H1 (cell line): Measurements from ENCODE around the gene TPSAB1. TPM values are rescaled to one million over a fixed set of nuclear protein-coding genes. Genes with fewer than 3 reads are reported as not detected.
"Not testable (repeated sequence)": the region's sequence is repeated elsewhere in the genome, so short reads cannot be mapped to it uniquely, and the experiment has no call there.

Experiments used
- CTCF ChIA-PET: fragments of 300-600 bp; sonication (Branson Sonifier 250); formaldehyde crosslinking; loops from one replicate; lab custom pipeline; 2021; ENCODE audit not compliant: partially characterized antibody; lab: Charles Lee
- POLR2A ChIA-PET: fragments of 300-600 bp; sonication (Branson Sonifier 250); formaldehyde crosslinking; loops from one replicate; lab custom pipeline; 2021; ENCODE audit warnings: inconsistent platforms; ENCODE audit not compliant: partially characterized antibody; lab: Charles Lee
- DNase-seq, 2 experiments: peaks; one replicate each; pipeline versions ENCODE4 v3.0.0 to v3.0.0-alpha.2; 2010 to 2022; ENCODE audit warnings: low spot score in 2 of 2, low read depth in 1 of 2, mixed read lengths in 1 of 2
- FAIRE-seq: peaks from 2 replicates; lab custom pipeline; 2011; peaks lifted over from hg19 to GRCh38; lab: Jason Lieb, UNC
- H2AFZ ChIP-seq: 2 replicates; pipeline ENCODE4 v1.8.1; 2012; ENCODE audit warnings: low read length, inconsistent platforms
- H2AK5ac ChIP-seq: 2 replicates; pipeline ENCODE4 v1.6.1; 2013; ENCODE audit warnings: low read depth, low read length
- H2BK120ac ChIP-seq: replicated peaks from 2 replicates; pipeline ENCODE3; 2013; ENCODE audit warnings: low read depth, low read length, inconsistent platforms
- H2BK12ac ChIP-seq: 2 replicates; pipeline ENCODE4 v1.6.1; 2013; ENCODE audit warnings: low read depth, low read length
- H2BK15ac ChIP-seq: 2 replicates; pipeline ENCODE4 v1.6.1; 2013; ENCODE audit warnings: low read length
- H2BK20ac ChIP-seq: 2 replicates; pipeline ENCODE4 v1.6.1; 2013; ENCODE audit warnings: low read length
- H2BK5ac ChIP-seq: 2 replicates; pipeline ENCODE4 v1.6.1; 2013; ENCODE audit warnings: low read depth, low read length
- H3K14ac ChIP-seq: 2 replicates; pipeline ENCODE4 v1.6.1; 2013; ENCODE audit warnings: inconsistent platforms; ENCODE audit not compliant: insufficient read length
- H3K18ac ChIP-seq: 2 replicates; pipeline ENCODE4 v1.6.1; 2013; ENCODE audit warnings: low read length; ENCODE audit errors: extremely low read depth
- H3K23ac ChIP-seq: 2 replicates; pipeline ENCODE4 v1.6.1; 2013; ENCODE audit warnings: inconsistent platforms; ENCODE audit not compliant: insufficient read length
- H3K23me2 ChIP-seq: 2 replicates; pipeline ENCODE4 v1.6.1; 2013; ENCODE audit warnings: low read depth, low read length
- H3K27ac ChIP-seq: 2 replicates; pipeline ENCODE4 v1.6.1; 2011; ENCODE audit warnings: low read depth, low read length, inconsistent platforms
- H3K27me3 ChIP-seq, 4 experiments: replicated peaks in 1 of 4; 1 replicate in 1 of 4; 2 replicates in 3 of 4; pipeline versions ENCODE4 v1.6.1 to v1.8.1; 2011 to 2013; ENCODE audit warnings: low read length in 3 of 4, mild to moderate bottlenecking in 3 of 4, inconsistent platforms in 2 of 4, mixed read lengths in 2 of 4, moderate library complexity in 1 of 4; ENCODE audit not compliant: control insufficient read depth in 3 of 4, insufficient read depth in 3 of 4; ENCODE audit errors: extremely low read depth in 1 of 4
- H3K36me3 ChIP-seq, 4 experiments: 2 replicates each; pipeline versions ENCODE4 v1.6.1 to v1.8.1; 2011 to 2013; ENCODE audit warnings: mild to moderate bottlenecking in 4 of 4, low read length in 3 of 4, moderate library complexity in 2 of 4, control low read depth in 1 of 4, inconsistent platforms in 1 of 4; ENCODE audit not compliant: insufficient read depth in 4 of 4, control insufficient read depth in 2 of 4
- H3K4ac ChIP-seq: replicated peaks from 2 replicates; pipeline ENCODE3; 2013; ENCODE audit warnings: low read length, low read depth, mixed read lengths, inconsistent platforms; ENCODE audit not compliant: insufficient read length
- H3K4me1 ChIP-seq, 4 experiments: replicated peaks in 1 of 4; 1 replicate in 1 of 4; 2 replicates in 3 of 4; pipeline versions ENCODE4 v1.6.1 to v1.8.1; 2011 to 2013; ENCODE audit warnings: low read length in 3 of 4, inconsistent platforms in 2 of 4, mixed read lengths in 1 of 4; ENCODE audit not compliant: insufficient read depth in 4 of 4, control insufficient read depth in 3 of 4
- H3K4me2 ChIP-seq, 2 experiments: 2 replicates each; pipeline versions ENCODE4 v1.6.1 to v1.8.1; 2011 to 2013; ENCODE audit warnings: low read depth in 2 of 2, low read length in 2 of 2, control low read depth in 1 of 2, inconsistent platforms in 1 of 2, mild to moderate bottlenecking in 1 of 2; ENCODE audit not compliant: insufficient read depth in 1 of 2
- H3K4me3 ChIP-seq, 4 experiments: fragments of 200-600, 300-600 bp in 1 of 4; sonication (generic), shearing (Covaris generic), sonication (Bioruptor Twin) in 1 of 4; 2 replicates each; pipeline versions ENCODE4 v1.5.1 to v1.8.1; 2011 to 2016; ENCODE audit warnings: low read length in 4 of 4, low read depth in 3 of 4, control low read depth in 2 of 4, inconsistent platforms in 2 of 4, mild to moderate bottlenecking in 2 of 4, mixed read lengths in 1 of 4, moderate library complexity in 1 of 4; ENCODE audit not compliant: insufficient read depth in 2 of 4; ENCODE audit errors: extremely low read depth in 1 of 4
- H3K56ac ChIP-seq: replicated peaks from 2 replicates; pipeline ENCODE3; 2013; ENCODE audit warnings: low read depth, mild to moderate bottlenecking, mixed read lengths, low read length, inconsistent platforms; ENCODE audit not compliant: insufficient read length
- H3K79me1 ChIP-seq: 2 replicates; pipeline ENCODE4 v1.6.1; 2013; ENCODE audit warnings: low read depth, low read length, control low read depth
- H3K79me2 ChIP-seq, 2 experiments: 2 replicates each; pipeline versions ENCODE4 v1.6.1 to v1.8.1; 2012 to 2013; ENCODE audit warnings: low read length in 2 of 2, mild to moderate bottlenecking in 2 of 2, inconsistent platforms in 1 of 2; ENCODE audit not compliant: insufficient read depth in 2 of 2, control insufficient read depth in 1 of 2
- H3K9ac ChIP-seq, 4 experiments: replicated peaks in 1 of 4; 1 replicate in 1 of 4; 2 replicates in 3 of 4; pipeline versions ENCODE4 v1.6.1 to v1.8.1; 2011 to 2013; ENCODE audit warnings: low read depth in 3 of 4, low read length in 3 of 4, control low read depth in 2 of 4, mild to moderate bottlenecking in 2 of 4, moderate library complexity in 2 of 4, inconsistent platforms in 1 of 4; ENCODE audit errors: extremely low read depth in 1 of 4
- H3K9me3 ChIP-seq, 2 experiments: 2 replicates each; pipeline versions ENCODE4 v1.6.1 to v1.8.1; 2012 to 2013; ENCODE audit warnings: mild to moderate bottlenecking in 2 of 2, moderate library complexity in 2 of 2, control low read depth in 1 of 2, inconsistent platforms in 1 of 2, low read depth in 1 of 2, low read length in 1 of 2, mixed read lengths in 1 of 2; ENCODE audit not compliant: insufficient read depth in 2 of 2
- H4K20me1 ChIP-seq, 2 experiments: replicated peaks in 1 of 2; 2 replicates each; pipeline versions ENCODE3 to v1.8.1; 2011 to 2013; ENCODE audit warnings: inconsistent platforms in 2 of 2, low read length in 2 of 2, mild to moderate bottlenecking in 1 of 2; ENCODE audit not compliant: insufficient read depth in 2 of 2, control insufficient read depth in 1 of 2
- H4K5ac ChIP-seq: 2 replicates; pipeline ENCODE4 v1.6.1; 2013; ENCODE audit warnings: low read length, low read depth, mixed read lengths, inconsistent platforms; ENCODE audit not compliant: insufficient read length
- H4K8ac ChIP-seq: 2 replicates; pipeline ENCODE4 v1.8.0; 2013; ENCODE audit warnings: mild to moderate bottlenecking, moderate library complexity, low read length, inconsistent platforms; ENCODE audit not compliant: insufficient read depth; ENCODE audit errors: extremely low read depth
- H4K91ac ChIP-seq: replicated peaks from 2 replicates; pipeline ENCODE3; 2013; ENCODE audit warnings: low read length, mixed read lengths, inconsistent platforms; ENCODE audit not compliant: insufficient read length
- WGBS, 2 experiments: shearing (Covaris generic) in 1 of 2; methylation state at CpG; one replicate each; pipeline versions ENCODE4 v1.1.6 to v1.1.7; 2013 to 2015; ENCODE audit warnings: low lambda C conversion rate in 2 of 2, mixed read lengths in 2 of 2, inconsistent platforms in 1 of 2, low coverage in 1 of 2, missing lambda C conversion rate in 1 of 2; ENCODE audit not compliant: insufficient replicate concordance in 2 of 2, insufficient coverage in 1 of 2, insufficient read length in 1 of 2; ENCODE audit errors: extremely low coverage in 1 of 2, missing lambda C conversion rate in 1 of 2; 5-methylcytosine and 5-hydroxymethylcytosine counted together
- polyA plus RNA-seq, 7 experiments: library from polyadenylated mRNA; depleted of rRNA in 3 of 7; stranded (reverse) in 5 of 7; unstranded in 2 of 7; fragments of >200 nt in 5 of 7; fragments of 200-250 nt in 2 of 7; gene quantifications; 1 replicate in 5 of 7; 2 replicates in 1 of 7; 4 replicates in 1 of 7; pipeline versions ENCODE4 v1.2.1 to v1.2.3, GENCODE V29; 2011 to 2013; ENCODE audit warnings: missing spikeins in 2 of 7, mixed read lengths in 2 of 7
- total RNA-seq: library from RNA; stranded (reverse); fragmentation: NEBNext Ultra II Directional; extraction: Animal tissue kit (Norgen Biotek cat#: 25700); gene quantifications from 2 replicates; pipeline ENCODE4 v1.2.1, GENCODE V29; 2021

The TPSAB1 gene
- total and polyA plus RNA-seq, 2 of the 8 experiments (the other 6 are each of a cell fraction or from before 2014, with no cell fraction given) = 0.09 TPM; not detected in 1

- H3K4me3 ChIP-seq, H3K4ac ChIP-seq, H2BK15ac ChIP-seq, H4K8ac ChIP-seq, H3K4me1 ChIP-seq, H4K20me1 ChIP-seq, H3K27ac ChIP-seq, H4K5ac ChIP-seq, H3K14ac ChIP-seq, FAIRE-seq, H3K23ac ChIP-seq, H2BK20ac ChIP-seq, CTCF ChIA-PET, H2BK5ac ChIP-seq, POLR2A ChIA-PET, H3K23me2 ChIP-seq, DNase-seq, H3K18ac ChIP-seq, H2BK12ac ChIP-seq, H2AK5ac ChIP-seq, H3K9me3 ChIP-seq, H3K36me3 ChIP-seq, H3K4me2 ChIP-seq, H3K79me1 ChIP-seq, H2AFZ ChIP-seq, H3K9ac ChIP-seq, H3K79me2 ChIP-seq, H2BK120ac ChIP-seq, H4K91ac ChIP-seq, H3K56ac ChIP-seq: not testable (repeated sequence)
- peaks cover 0 to 11% (median 4%) of the 10 kb centered on the region in 4 experiments; a peak in 3 of 7 replicates for H3K27me3 ChIP-seq
- WGBS, 2 experiments = no CpG with 5 or more reads among the region's 43 CpGs
Measured at GRCh38 chr16:1249031-1249755, 8.7 kb downstream of the TPSAB1 start.
